ENCODE data around the gene DEFB123. TPM values are rescaled to one million over a fixed set of nuclear protein-coding genes. Genes with fewer than 3 reads are reported as not detected.
"Not testable (repeated sequence)": the region's sequence is repeated elsewhere in the genome, so short reads cannot be mapped to it uniquely, and the experiment has no call there.

Gene DEFB123
- total RNA-seq, 1 donor = not detected

GRCh38 chr20:31446084-31446819 is 5.8 kb downstream of the DEFB123 start:
- TF ChIP-seq CTCF (IDR thresholded peaks at IDR 0.05; ENCODE audit: insufficient read depth, low read length) = no peak
- H3K4me3 ChIP-seq (ENCODE audit: low read depth, low read length) = no peak overlapping the region
- no peak for DNase-seq (ENCODE audit: low read depth)

GRCh38 chr20:31449511-31450414 is 9.3 kb downstream of the DEFB123 start:
- no peak overlapping the region for H3K4me3 ChIP-seq (ENCODE audit: low read depth, low read length)
- TF ChIP-seq CTCF (IDR thresholded peaks at IDR 0.05; ENCODE audit: insufficient read depth, low read length) = no peak
- no peak for DNase-seq (ENCODE audit: low read depth)

DNA sequence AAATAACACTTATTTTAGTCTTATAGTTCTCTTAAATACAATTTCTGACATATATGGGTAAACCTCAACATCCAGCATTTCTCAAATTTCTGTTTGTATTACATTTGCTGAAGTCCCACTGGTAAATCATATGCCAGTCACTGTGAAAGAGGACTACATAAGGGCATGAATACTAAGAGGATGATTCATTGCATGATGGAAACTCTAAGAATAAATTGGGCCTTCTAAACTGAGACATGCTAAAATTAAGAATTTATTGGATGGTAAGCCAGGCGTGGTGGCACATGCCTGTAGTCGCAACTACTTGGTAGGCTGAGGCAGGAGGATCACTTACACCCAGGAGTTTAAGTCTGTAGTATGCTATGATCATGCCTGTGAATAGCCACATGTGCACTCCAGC is 12.1 kb downstream of the DEFB123 start:
- no peak for TF ChIP-seq CTCF (IDR thresholded peaks at IDR 0.05; ENCODE audit: insufficient read depth, low read length)
- DNase-seq (ENCODE audit: low read depth) = no peak
- no peak overlapping the region for H3K4me3 ChIP-seq (ENCODE audit: low read depth, low read length)

DNA sequence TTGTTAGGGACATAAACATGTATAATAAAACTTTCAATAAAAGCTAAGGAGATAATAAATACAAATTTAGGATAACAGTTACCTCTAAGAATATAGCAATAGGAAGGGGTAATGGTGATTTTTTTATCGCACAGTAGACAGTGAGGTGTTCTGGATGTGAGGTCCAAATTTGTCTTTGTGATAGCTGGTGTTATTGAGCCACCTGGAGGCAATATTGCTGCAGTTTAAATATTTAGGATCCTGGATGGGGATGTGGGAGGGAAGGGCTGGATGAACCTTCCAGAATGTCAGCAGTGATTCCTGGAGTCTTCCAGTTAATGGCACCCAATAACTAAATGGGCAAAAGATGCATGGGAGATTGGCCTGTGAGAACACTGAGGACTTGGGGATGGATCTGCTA is 13.9 kb downstream of the DEFB123 start:
- no peak for DNase-seq (ENCODE audit: low read depth)
- no peak for TF ChIP-seq CTCF (IDR thresholded peaks at IDR 0.05; ENCODE audit: insufficient read depth, low read length)
- H3K4me3 ChIP-seq (ENCODE audit: low read depth, low read length) = no peak overlapping the region

GRCh38 chr20:31470946-31471345 is 30.5 kb downstream of the DEFB123 start:
- not testable (repeated sequence) for H3K4me3 ChIP-seq (ENCODE audit: low read depth, low read length); DNase-seq (ENCODE audit: low read depth)

DNA sequence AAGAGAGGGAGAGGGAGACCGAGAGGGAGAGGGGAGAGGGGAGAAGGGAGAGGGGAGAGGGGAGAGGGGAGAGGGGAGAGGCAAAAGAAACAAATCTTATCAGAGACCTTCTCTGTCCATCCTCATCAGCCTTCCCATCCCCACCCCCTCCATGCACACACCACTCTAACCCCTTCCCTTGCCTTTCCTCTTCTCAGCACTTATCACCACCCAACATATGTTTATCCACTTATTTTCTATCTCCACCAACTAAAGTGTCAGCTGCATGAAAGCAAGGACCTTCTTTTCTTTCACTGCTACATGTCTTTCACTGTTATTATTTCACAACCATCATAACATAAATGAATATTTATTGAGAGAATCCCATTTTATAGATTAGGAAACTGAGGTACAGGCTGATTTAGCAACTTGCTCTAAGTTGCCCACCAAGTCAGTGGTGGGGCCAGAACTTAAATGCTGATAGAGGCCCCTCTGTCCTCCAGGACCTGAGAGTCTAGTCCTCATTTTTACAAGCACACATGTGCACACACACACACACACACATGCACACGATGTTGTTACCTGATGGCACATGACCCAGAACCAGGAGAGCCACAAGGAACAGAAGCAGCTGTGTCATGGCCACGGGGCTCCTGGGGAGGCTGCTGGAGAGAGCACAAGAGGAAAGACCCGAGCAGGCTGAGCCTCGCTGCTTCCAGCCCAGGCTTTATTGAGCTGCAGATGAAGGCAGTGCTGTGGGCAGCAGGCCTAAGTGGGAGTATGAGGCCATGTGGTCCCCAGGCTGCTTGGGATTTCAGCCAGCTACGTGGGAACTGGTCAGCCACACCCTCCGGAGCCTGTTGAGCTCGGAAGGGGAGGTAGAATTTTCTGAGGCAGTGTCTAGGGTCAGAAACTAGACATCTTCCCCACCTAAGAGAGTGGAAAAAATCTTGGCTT is 32.2 kb downstream of the DEFB123 start:
- TF ChIP-seq CTCF (IDR thresholded peaks at IDR 0.05; ENCODE audit: insufficient read depth, low read length) = no peak
- no peak overlapping the region for H3K4me3 ChIP-seq (ENCODE audit: low read depth, low read length)
- DNase-seq (ENCODE audit: low read depth) = peak; percentile 55
